ENCODE results near the gene TUT7. TPM values are rescaled to one million over a fixed set of nuclear protein-coding genes. Genes with fewer than 3 reads are reported as not detected.

Gene TUT7
- total and polyA plus RNA-seq, 10 of the 15 experiments (the other 5 are each of a cell fraction or from before 2014, with no cell fraction given) = 10.0 to 49.8 (median 30.4) TPM

- Histone ChIP-seq H3K4me3 (no peak overlapping the region), H3K79me2 (ENCODE audit: control insufficient read depth, insufficient read depth, low read length) (no peaks in the 10 kb centered on the region), H3K4me2 (ENCODE audit: control insufficient read depth, insufficient read depth) (no peak overlapping the region), H3K4me1 (ENCODE audit: control insufficient read depth, insufficient read depth, low read length) (no peaks in the 10 kb centered on the region), H3K27ac (ENCODE audit: control insufficient read depth, insufficient read depth) (no peak overlapping the region), H3K27me3 (replicated peaks in 1 of 2; ENCODE audit: control insufficient read depth in 2 of 2, insufficient read depth in 2 of 2, low read length in 1 of 2) (no peaks in the 10 kb centered on the region), H2AFZ (ENCODE audit: control insufficient read depth, low read depth, low read length) (no peak overlapping the region), H3K9ac (ENCODE audit: control insufficient read depth, insufficient read depth, low read length) (no peak overlapping the region), H4K20me1 (ENCODE audit: control insufficient read depth, insufficient read depth) (no peaks in the 10 kb centered on the region), H3K36me3 (ENCODE audit: control insufficient read depth in 2 of 2, insufficient read depth in 2 of 2, low read length in 1 of 2) (no peaks in the 10 kb centered on the region), H3K9me3 (replicated peaks; ENCODE audit: control insufficient read depth, insufficient read depth, low read length) (peaks cover 2% of the 10 kb centered on the region; the same call in 1 of the 3 replicates)
- CTCF ChIA-PET = no interaction called here
- 31% methylated on average over 5 of the region's 5 CpGs for WGBS (ENCODE audit: insufficient coverage, insufficient replicate concordance, low lambda C conversion rate, missing lambda C conversion rate)
- ATAC-seq (no peak), DNase-seq (ENCODE audit: low read depth, low spot score) (no peak), FAIRE-seq (no peak)
- TF ChIP-seq TBL1XR1 (IDR thresholded peaks at IDR 0.05; ENCODE audit: low read depth, low read length) = no peak
- TF ChIP-seq ZNF687 (IDR thresholded peaks at IDR 0.05) = no peak
- TF ChIP-seq SKIL (IDR thresholded peaks at IDR 0.05; ENCODE audit: low read depth, poor library complexity, severe bottlenecking) = no peak
- no peak for TF ChIP-seq ATF3 (IDR thresholded peaks at IDR 0.05; ENCODE audit: borderline replicate concordance, extremely low read depth, low read depth, low read length)
- no peak for TF ChIP-seq JUNB (IDR thresholded peaks at IDR 0.05)
- no peak for TF ChIP-seq SRF (IDR thresholded peaks at IDR 0.05; ENCODE audit: low read depth in 2 of 2, low read length in 2 of 2)
- no peak for TF ChIP-seq RELB (IDR thresholded peaks at IDR 0.05; ENCODE audit: low read depth)
- no peak for TF ChIP-seq STAT3 (IDR thresholded peaks at IDR 0.05; ENCODE audit: low read depth, low read length)
- no peak for TF ChIP-seq FOS (IDR thresholded peaks at IDR 0.05; ENCODE audit: borderline replicate concordance, extremely low read depth, insufficient read length)
- TF ChIP-seq NKRF (conservative IDR thresholded peaks at IDR 0.05) = no peak
- TF ChIP-seq GATAD2B (conservative IDR thresholded peaks at IDR 0.05; ENCODE audit: low read depth) = no peak
- intact Hi-C loops (cut with micrococcal nuclease; ENCODE audit: unreplicated experiment) = no loop called here
- no TSS peak for BruUV-seq (replicated peaks)
- in situ Hi-C loops (cut with MboI) = no loop called here
- POLR2A ChIA-PET = no interaction called here
- RAD21 ChIA-PET (ENCODE audit: unreplicated experiment) = no interaction called here
- SMC1A ChIA-PET (ENCODE audit: uncharacterized antibody, unreplicated experiment) = interaction anchor here (0.8 kb wide), 1 partner anchor 13 kb away, joined by 3 read pairs; no protein-coding TSS in a partner anchor
Observed at GRCh38 chr9:86369810-86370209, 15.6 kb upstream of the TUT7 start.
